Peyer's patch (tissue), 4 donors: ENCODE data around the gene TMEM178B.

Experiments used
- POLR2A ChIP-seq, 2 donors: fragments of 450-650 bp; IDR thresholded peaks; one replicate each; pipeline ENCODE4 v1.5.1; 2017; ENCODE audit warnings: antibody characterized with exemption in 2 of 2, mild to moderate bottlenecking in 2 of 2, moderate library complexity in 2 of 2
- TF ChIP-seq, protein P1 (sequence below), 6 experiments: fragments of 450-650 bp in 4 of 6; fragments of 200-600 bp in 2 of 6; sonication (generic) in 1 of 6; IDR thresholded peaks; one replicate each; pipeline ENCODE4 v1.5.1; 2017 to 2019; ENCODE audit warnings: antibody characterized with exemption in 6 of 6, mild to moderate bottlenecking in 3 of 6, moderate library complexity in 1 of 6

- no peak for TF ChIP-seq POLR2A (IDR thresholded peaks at IDR 0.05)
- TF ChIP-seq, protein P1, sequence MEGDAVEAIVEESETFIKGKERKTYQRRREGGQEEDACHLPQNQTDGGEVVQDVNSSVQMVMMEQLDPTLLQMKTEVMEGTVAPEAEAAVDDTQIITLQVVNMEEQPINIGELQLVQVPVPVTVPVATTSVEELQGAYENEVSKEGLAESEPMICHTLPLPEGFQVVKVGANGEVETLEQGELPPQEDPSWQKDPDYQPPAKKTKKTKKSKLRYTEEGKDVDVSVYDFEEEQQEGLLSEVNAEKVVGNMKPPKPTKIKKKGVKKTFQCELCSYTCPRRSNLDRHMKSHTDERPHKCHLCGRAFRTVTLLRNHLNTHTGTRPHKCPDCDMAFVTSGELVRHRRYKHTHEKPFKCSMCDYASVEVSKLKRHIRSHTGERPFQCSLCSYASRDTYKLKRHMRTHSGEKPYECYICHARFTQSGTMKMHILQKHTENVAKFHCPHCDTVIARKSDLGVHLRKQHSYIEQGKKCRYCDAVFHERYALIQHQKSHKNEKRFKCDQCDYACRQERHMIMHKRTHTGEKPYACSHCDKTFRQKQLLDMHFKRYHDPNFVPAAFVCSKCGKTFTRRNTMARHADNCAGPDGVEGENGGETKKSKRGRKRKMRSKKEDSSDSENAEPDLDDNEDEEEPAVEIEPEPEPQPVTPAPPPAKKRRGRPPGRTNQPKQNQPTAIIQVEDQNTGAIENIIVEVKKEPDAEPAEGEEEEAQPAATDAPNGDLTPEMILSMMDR (IDR thresholded peaks at IDR 0.05): no peak
Measured at GRCh38 chr7:141178486-141179135, 104.7 kb downstream of the TMEM178B start.
